GOT3 (cell line): ENCODE data around the gene CDH13.

Source experiments
- DNase-seq: peaks from one replicate; lab custom pipeline; 2025; ENCODE audit warnings: mixed read lengths; lab: John Stamatoyannopoulos, UW

The CDH13 gene

GRCh38 chr16:82846806-82847205, 220.0 kb downstream of the CDH13 start:
- DNase-seq, result no peak

GRCh38 chr16:82848013-82848412, 221.2 kb downstream of the CDH13 start:
- DNase-seq, result no peak

- no peak for DNase-seq
These were observed 225.7 kb downstream of the CDH13 start for GRCh38 chr16:82852388-82853008.

GRCh38 chr16:82855471-82855870, 228.7 kb downstream of the CDH13 start:
- no peak for DNase-seq

- no peak for DNase-seq
These were observed 231.1 kb downstream of the CDH13 start for GRCh38 chr16:82857693-82858365.

- DNase-seq, result no peak
These were observed 232.9 kb downstream of the CDH13 start for GRCh38 chr16:82859662-82860061.

GRCh38 chr16:82860071-82860470, 233.3 kb downstream of the CDH13 start:
- DNase-seq, result no peak

- DNase-seq, result no peak
These were observed 235.3 kb downstream of the CDH13 start for GRCh38 chr16:82862057-82862456.

GRCh38 chr16:82864332-82865040, 237.7 kb downstream of the CDH13 start:
- DNase-seq, result no peak

GRCh38 chr16:82865412-82865811, 238.6 kb downstream of the CDH13 start:
- DNase-seq, result no peak

GRCh38 chr16:82867485-82867884, 240.7 kb downstream of the CDH13 start:
- DNase-seq, result no peak

GRCh38 chr16:82874271-82874670, 247.5 kb downstream of the CDH13 start:
- no peak for DNase-seq

- DNase-seq, result no peak
These were observed 247.9 kb downstream of the CDH13 start for GRCh38 chr16:82874672-82875071.

- no peak for DNase-seq
These were observed 250.2 kb downstream of the CDH13 start for GRCh38 chr16:82876951-82877350.

- DNase-seq, result no peak
These were observed 251.7 kb downstream of the CDH13 start for GRCh38 chr16:82878466-82878865.

GRCh38 chr16:82880346-82880745, 253.6 kb downstream of the CDH13 start:
- DNase-seq, result no peak

- no peak for DNase-seq
These were observed 254.7 kb downstream of the CDH13 start for GRCh38 chr16:82881516-82881915.

- DNase-seq, result no peak
These were observed 255.5 kb downstream of the CDH13 start for GRCh38 chr16:82882226-82882625.

- DNase-seq, result no peak
These were observed 256.4 kb downstream of the CDH13 start for GRCh38 chr16:82882982-82883835.

- no peak for DNase-seq
These were observed 257.6 kb downstream of the CDH13 start for GRCh38 chr16:82884320-82884898.

- DNase-seq, result no peak
These were observed 259.4 kb downstream of the CDH13 start for GRCh38 chr16:82886146-82886545.

GRCh38 chr16:82888591-82889001, 261.8 kb downstream of the CDH13 start:
- no peak for DNase-seq
